NCI-H1930 (cell line): ENCODE data around the gene GGPS1.
A peak's percentile ranks its signal among the peaks of the same experiment; 100 is the strongest.
"Not testable (repeated sequence)": the region's sequence is repeated elsewhere in the genome, so short reads cannot be mapped to it uniquely, and the experiment has no call there.

Experiments
- DNase-seq, 2 experiments: peaks; one replicate each; lab custom pipeline; 2025; lab: John Stamatoyannopoulos, UW

Gene GGPS1

DNA sequence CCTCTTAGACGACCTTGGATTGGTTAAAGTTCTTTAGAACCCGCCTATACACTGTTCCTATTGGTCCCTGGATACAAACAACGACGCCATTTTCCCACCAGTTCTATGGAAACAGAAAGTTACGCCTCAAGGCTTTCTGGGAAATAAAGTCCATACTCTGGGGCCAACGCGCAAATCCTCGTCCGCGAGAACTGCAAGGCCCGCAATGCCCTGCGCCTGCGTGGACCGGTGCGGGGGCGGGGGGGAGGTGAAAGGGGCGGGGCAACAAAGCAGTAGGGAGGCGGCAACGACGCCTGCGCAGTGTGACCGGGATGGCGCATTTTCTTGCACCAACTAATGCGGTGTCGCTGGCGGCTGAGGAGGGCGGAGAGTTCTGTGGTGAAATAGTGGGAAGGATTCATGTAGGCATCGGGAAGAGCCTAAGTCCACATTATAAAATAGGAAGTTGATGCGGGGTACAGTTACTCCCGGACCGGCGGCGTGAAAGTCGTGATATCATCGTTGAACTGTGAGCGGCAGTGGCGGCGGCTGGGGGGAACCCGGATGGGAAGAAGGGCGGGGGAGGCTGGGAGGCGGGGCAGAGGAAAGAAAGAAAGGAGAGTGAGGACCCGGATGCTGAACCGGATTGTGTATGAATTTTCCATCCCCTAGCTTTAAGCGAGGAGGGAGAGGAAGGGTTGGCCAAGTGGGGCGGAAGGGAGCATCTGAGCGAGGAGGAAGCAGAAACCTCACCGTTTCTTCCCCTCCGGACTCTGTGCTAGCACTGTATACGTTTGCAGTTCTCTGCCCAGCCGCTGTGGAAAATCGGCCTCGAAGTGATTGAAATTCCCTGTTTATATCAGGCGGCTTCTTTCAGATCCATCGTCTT is at the start of gene GGPS1:
GGPS1 (plus strand) TSS at position 300 of the 868 bp plus-strand sequence. CDS start 6,695 bp downstream, outside the sequence.
- peak; percentile 100 for DNase-seq

DNA sequence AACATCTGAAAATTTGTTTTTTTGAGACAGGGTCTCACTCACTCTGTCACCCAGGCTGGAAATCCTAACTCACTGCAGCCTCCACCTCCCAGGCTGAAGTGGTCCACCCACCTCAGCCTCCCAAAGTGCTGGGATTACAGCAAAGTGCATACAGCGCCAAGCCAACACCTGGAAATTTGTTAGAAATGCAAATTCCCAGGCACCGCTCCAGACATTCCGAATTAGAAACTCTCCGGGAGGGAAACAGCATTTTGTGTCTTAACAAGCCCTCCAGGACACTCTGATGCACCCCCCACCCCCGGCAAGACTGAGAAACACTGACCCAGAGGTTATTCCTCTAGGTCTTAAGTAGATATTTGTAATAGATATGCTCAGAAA is 49.5 kb upstream of the GGPS1 start:
- DNase-seq, result no peak

GRCh38 chr1:235279694-235280093 is 48.7 kb upstream of the GGPS1 start:
- no peak for DNase-seq

DNA sequence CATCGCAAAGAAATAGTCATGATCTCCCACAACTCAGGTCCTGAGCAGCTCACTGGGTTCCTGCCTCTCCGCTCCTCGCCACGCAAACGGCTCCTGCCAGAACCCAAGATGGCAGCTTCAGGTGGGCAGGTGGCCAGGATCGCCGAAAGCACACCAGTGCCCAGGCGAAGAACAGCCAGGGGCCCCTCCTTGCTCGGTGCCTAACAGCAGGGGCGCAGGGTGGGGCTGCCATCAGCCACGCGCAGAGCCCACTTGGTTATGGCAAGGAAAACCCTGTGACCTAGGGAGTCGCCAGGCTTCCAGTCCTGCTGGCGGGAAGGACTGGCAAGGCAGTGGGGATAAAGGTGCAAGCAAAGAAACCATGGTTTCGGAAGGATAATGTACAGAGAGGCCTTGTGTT is 47.9 kb upstream of the GGPS1 start:
- no peak for DNase-seq

DNA sequence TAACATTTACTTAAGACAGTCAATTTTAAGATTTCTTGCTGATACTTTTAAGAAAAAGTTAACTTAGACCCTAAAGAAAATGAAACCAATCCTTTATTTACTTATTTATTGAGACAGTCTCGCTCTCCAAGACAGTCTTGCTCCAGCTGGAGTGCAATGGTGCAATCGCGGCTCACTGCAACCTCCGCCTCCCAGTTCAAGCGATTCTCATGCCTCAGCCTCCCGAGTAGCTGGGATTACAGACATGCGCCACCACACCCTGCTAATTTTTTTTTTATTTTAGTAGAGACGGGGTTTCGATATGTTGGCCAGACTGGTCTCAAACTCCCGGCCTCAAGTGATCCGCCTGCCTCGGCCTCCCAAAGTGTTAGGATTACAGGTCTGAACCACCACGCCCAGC is 44.7 kb upstream of the GGPS1 start:
- not testable (repeated sequence) for DNase-seq

DNA sequence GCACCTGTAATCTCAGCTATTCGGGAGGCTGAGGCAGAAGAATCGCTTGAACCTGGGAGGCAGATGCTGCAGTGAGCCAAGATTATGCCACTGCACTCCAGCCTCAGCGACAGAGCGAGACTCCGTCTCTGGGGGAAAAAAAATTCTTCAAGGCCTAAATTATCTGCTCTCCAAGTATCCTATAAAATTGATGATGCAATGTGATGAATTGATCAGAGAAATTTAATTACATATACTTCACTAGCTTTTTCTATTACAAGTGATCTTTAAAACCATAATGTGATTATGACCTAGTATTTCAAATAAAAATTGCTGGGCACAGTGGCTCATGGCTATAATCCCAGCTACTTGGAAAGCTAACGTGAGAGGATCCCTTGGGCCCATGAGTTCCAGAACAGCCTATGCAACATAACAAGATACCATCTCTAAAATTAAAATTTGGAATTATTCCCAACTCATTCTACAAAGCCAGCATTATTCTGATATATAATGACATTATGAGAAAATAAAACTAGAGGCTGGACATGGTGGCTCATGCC is 44.1 kb upstream of the GGPS1 start:
- no peak for DNase-seq

DNA sequence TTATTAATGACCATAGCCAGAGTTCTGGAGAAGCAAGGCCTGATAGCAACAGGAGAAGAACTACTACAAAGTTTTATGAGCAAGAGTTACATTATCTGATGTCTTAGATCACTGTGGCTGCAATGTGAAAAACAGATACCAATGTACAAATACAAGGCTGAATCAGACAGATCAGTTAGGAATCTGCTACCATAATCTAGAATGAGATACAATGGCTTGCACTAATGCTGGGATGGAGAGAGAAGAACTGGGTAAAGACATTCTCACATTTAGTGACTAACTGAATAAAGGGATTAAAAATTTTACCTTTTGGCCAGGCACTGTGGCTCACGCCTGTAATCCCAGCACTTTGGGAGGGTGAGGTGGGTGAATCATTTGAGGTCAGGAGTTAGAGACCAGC is 41.7 kb upstream of the GGPS1 start:
- DNase-seq, result no peak

GRCh38 chr1:235287208-235287882 is 41.0 kb upstream of the GGPS1 start:
- DNase-seq, result no peak

- DNase-seq, result no peak
Observed at GRCh38 chr1:235289859-235290739, 38.3 kb upstream of the GGPS1 start.

DNA sequence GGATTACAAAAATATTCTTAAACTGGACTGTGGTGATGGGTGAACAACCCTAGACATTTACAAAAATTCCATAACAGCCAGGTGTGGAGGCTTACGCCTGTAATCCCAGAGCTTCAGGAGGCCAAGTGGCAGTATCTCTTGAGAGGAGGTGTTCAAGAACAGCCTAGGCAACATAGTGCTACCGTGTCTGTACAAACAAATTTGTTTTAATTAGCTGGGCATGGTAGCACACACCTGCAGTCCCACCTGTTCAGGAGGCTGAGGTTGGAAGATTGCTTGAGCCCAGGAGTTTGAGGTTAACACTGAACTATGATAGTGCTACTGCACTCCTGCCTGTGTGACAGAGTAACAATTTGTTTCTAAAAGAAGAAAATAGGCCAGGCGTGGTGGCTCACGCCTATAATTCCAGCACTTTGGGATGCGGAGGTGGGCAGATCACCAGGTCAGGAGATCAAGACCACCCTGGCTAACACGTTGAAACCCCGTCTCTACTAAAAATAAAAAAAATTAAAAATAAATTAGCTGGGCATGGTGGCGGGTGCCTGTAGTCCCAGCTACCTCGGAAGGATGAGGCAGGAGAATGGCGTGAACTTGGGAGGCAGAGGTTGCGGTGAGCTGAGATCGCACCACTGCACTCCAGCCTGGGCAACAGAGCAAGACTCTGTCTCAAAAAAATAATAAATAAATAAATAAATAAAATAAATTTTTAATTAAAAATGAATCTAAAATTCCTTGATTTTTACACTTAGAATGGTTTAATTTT is 37.4 kb upstream of the GGPS1 start:
- DNase-seq, result no peak

DNA sequence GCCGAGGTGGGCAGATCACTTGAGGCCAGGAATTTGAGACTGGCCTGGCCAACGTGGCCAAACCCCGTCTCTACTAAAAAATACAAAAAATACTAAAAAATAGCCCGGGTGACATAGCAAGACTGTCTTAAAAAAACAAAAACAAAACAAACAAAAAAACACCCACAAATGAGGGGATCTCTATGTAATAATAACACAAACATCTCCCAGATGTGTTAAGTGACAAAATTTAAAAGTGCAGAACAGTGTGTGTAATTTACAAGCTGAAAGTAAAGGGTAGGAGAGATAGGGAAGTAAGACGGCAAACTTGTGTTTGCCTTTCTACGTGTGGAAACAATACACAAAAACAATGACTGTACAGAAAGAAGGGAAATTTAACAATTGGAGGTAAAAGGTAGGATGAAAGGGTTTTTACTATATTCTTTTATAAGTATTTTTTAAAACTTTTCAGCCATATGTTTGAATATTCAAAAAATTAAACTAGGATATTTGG is 36.7 kb upstream of the GGPS1 start:
- no peak for DNase-seq

- DNase-seq, result no peak
Observed at GRCh38 chr1:235292790-235293189, 35.6 kb upstream of the GGPS1 start.

- DNase-seq, result no peak
Observed at GRCh38 chr1:235293322-235293942, 34.9 kb upstream of the GGPS1 start.

- no peak for DNase-seq
Observed at GRCh38 chr1:235295902-235296350, 32.4 kb upstream of the GGPS1 start.

GRCh38 chr1:235296729-235297128 is 31.6 kb upstream of the GGPS1 start:
- DNase-seq, result no peak

DNA sequence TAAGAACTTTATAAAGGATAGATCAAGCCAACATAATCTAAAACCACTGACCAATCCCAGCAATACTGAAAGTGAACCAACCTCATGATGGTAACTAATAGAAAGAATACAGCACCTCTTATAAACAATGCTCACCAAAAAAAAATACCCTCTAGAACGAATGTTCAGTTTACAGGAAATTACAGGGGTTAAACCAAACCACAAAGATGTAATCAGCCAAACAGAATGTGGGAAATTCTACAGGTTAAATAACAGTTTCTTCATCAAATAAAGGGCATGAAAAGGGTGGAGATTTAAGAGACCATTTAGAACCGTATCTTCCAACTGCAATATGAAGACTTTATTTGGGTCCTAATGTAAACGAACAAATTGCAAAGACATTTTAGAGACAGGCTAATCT is 30.8 kb upstream of the GGPS1 start:
- no peak for DNase-seq

- DNase-seq, result no peak
Observed at GRCh38 chr1:235298758-235299157, 29.6 kb upstream of the GGPS1 start.

DNA sequence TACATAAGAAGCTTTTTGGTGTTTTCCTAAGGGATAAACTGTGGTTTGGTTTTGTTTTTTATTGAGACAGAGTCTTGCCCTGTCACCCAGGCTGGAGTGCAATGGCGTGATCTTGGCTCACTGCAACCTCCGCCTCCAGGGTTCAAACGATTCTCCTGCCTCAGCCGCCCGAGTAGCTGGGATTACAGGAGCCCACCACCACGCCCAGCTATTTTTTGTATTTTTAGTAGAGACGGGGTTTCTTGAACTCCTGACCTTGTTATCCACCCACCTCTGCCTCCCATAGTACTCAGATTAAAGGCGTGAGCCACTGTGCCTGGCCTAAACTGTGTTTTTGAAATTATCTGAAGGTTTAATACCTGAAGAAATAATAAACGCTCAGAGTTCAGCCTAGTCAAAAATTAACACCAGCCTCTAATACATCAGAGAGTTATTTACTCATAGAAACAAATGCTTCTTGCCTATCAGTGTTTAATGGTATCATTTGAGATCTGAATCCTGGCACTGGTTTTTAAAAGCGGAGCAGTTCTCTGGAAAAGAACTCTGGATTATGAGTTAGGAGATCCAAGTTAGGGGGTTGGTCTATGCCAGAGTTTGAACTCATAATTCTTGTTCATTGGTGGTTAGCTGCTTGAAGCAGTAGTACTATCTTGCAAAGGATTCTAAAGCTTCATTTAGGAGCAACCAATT is 29.1 kb upstream of the GGPS1 start:
- DNase-seq, result no peak

GRCh38 chr1:235302143-235302542 is 26.2 kb upstream of the GGPS1 start:
- no peak for DNase-seq
